ENCODE data around the gene MSI2. TPM values are rescaled to one million over a fixed set of nuclear protein-coding genes. Genes with fewer than 3 reads are reported as not detected.
"Not testable (repeated sequence)": the region's sequence is repeated elsewhere in the genome, so short reads cannot be mapped to it uniquely, and the experiment has no call there.

MSI2 gene
- polyA plus RNA-seq, 12 donors = 24.1 to 40.3 (median 34.1) TPM; not detected in 1

DNA sequence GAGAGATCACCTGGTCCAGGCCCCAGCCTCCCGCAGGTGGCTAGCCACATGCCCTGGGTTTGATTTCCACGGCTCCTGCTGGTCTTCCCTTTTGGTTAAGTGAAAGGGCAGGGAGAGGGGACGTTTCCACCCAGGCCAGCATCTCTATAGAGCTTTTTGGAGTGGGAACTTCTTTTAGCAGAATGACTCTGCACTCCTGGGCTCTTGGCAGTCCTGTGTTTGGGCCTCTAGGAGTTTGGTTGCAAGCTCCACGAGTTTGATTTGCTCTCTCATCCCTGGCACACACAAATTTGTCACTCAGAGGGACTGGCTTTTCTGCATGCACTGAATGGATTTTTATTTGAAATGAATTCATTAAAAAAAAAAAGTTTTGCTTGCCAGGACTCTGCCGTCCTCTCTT lies 32.8 kb downstream of the MSI2 start:
- DNase-seq = no peak

GRCh38 chr17:57289613-57290012 lies 33.3 kb downstream of the MSI2 start:
- DNase-seq = no peak

DNA sequence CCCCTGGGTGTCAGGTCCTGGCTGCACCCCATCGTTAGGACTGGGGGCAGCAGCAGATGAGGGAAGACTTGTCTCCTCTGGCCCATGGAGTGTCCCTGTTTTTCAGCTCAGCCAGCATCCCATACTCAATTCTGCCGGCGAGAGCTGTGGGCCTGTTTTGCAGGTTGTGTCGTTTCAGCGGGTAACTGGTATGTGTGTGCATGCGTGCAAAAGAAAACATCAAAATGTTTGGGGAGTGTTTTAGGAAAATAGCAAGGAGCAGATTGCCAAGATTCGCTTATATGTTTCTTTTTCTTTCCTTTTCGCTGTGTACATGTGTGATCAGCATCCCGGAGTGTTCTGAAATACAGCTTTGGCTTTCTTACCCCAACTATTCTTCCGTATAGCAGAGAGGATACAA lies 34.7 kb downstream of the MSI2 start:
- DNase-seq = no peak

DNA sequence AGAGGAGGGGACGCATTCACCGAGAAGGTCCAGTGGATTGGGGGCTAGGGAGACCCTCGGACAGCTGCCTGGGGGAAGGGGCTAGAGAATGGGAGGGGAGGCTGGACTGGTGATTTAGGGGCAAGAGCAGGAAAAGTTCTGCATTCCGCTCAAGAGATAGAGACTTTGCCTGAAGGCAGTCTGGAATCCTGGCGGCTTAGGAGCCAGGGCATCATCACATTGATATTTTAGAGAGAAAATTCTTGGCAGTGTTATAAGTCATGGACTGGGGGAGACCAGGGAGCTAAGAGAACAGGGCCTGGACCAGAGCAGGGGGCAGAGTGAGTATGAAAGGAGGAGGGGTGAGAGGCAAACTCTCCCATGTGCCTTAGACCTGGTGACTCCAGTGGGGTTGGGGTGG lies 35.8 kb downstream of the MSI2 start:
- no peak for DNase-seq

GRCh38 chr17:57293077-57293476 lies 36.8 kb downstream of the MSI2 start:
- no peak for DNase-seq

DNA sequence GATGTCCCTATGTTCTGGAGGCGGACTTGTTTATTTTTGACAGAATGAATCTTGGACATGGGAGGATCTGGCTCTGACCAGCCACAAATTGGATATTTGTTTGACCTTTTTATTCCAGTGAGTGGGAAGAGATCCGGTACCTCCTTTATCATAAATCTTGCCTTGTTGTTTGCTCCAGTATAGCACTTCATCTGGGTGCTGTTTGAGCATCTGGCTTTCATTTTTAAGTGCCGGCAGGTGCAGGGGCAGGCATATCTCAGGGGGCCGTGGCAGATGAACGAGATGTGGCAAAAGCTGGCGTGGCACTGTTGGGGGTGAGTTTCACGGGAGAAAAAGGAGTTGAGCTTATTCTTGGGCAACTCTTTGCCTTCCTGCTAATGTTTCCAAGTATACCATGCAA lies 37.8 kb downstream of the MSI2 start:
- no peak for DNase-seq

DNA sequence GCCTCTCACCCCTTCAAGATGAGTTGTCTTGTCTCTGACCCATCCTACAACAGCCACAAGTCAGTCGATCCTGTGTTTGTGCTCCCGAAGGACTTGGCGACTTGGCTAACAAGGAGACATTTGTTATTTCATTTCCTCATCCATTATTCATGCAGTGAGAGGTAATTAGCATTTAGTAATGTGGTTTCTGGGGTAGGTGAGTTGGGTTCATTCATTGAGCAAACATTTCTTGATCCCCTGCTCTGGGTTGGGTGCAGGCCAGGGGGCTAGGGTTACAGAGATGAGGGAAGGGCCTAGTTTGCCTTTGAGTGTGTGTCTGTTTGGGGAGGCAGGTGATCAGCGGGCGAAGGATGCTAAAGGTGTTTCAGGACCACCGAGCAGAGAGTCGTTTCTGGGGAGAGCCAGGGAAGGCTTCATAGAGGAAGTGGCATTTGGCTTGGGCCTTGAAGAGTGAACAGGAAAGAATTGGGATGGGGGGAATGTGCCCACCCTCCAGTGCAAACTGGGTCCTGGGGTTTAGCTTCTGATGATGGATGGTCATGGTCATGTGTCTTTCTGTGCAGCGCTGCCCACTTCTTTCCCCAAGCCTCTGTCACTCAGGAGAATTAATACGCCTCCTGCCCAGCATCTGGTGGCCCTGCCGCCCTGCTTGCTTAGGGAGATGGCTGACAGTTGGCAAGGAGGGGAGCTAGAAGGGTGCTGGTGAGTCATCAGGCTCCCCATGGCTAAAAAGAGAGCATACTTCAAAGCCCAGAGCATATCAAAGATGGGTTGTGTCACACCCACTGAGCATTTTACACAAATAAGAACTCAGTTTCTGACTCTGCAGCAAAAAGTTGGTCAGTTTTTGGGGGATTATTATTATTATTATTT lies 38.5 kb downstream of the MSI2 start:
- DNase-seq = no peak

- no peak for DNase-seq
These were observed 39.3 kb downstream of the MSI2 start for GRCh38 chr17:57295526-57296023.

DNA sequence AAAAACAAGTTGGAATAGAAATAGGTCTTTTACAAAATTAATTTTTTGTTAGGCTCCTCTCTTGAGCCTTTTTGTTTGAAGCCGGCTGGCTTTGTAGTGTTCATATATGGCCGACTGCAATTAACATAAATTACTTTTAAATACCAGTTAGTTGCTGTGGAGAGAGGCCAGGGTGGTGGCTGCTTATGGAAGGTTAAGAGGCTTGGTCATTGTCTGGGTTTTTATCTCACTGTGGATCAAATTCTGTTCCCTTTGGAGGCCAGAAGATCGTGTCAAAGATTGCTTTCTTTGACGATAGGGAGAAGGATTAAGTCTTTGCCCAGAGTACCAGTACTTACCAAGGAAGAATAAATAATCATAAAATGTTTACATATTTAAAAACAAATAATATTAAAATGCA lies 39.9 kb downstream of the MSI2 start:
- DNase-seq = no peak

DNA sequence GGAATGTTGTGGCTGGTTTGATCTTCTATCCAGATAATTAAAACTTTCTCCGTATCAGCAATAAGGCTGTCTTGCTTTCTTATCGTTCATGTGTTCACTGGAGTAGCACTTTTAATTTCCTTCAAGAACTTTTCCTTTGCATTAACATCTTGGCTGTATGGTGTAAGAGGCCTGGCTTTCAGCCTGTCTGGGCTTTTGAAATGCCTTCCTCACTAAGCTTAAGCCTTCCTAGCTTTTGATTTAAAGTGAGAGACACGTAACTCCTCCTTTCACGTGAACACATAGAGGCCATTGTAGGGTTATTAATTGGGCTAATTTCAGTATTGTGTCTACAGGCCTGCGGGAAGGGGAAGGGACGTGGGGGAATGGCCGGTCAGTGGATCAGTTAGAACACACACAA lies 42.9 kb downstream of the MSI2 start:
- DNase-seq = no peak

DNA sequence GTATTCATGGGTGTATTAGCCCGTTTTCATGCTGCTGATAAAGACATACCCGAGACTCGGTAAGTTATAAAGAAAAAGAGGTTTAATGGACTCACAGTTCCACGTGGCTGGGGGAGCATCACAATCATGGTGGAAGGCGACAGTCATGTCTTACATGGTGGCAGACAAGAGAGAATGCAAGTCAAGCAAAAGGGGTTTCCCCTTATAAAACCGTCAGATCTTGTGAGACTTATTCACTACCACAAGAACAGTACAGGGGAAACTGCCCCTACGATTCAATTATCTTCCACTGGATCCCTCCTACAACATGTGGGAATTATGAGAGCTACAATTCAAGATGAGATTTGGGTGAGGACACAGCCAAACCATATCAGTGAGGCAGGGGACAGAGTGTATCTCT lies 44.3 kb downstream of the MSI2 start:
- DNase-seq = not testable (repeated sequence)

DNA sequence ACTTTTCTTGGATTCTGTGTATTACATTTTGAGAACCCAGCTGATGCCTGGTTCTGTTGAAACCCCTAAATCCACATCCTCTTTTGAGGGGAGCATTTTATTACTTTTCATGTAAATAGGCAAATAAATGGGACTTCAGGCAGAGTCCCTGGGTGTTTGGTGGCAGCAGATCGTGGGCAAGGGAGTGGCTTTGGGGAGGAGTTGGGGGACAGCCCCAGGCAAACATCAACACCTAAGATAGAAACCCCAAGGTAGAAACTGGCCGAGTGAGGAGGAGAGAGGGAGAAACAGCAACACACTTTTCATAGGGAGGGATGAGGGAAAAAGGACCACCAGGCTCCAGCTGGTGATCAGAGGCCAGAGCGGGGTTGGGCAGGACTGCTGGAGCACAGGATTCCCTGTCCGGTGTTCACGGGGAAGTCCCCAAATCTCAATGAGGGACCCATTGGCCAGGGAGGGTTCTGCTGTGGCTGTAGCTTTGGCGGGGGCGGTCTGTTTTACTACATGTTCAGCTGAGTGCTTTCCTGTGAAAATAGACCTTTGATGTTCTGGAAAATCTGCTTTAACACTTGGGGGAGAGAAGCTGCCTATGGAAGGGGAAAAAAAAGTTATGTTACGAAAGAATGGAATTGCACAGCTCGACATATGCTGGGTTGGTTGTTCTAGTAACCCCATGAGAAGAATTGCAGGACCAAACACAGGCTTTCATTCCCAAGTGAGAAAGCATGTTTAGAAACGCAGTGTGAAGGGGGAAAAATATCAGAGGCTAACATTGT lies 46.6 kb downstream of the MSI2 start:
- DNase-seq = no peak

DNA sequence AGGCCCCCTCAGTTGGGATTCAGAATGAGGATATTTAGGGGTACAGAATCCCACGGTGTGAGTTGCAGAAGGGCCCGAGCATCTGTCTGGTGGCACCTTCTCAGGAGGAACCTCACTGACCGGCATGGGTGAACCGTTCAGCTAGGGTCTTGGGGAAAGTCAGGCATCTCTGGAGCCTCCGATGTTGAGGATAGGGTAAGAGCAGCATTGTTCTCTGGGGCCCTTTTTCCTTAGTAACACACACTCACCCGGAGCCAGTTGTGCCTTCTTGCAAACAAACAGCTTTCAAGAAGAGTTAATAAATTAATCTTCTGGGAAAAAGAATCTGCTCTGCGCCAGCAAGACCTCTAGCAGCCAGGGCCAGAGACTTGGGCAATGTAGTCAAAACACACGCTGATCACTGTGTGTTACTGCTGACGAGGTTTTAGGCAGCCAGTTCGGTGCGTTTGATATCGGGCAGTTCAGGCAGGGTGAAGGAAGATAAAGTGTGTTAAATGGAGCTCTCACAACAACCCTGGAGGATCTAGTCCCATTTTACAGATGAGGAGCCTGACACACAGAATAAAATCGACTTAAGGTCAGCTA lies 48.9 kb downstream of the MSI2 start:
- DNase-seq = no peak

DNA sequence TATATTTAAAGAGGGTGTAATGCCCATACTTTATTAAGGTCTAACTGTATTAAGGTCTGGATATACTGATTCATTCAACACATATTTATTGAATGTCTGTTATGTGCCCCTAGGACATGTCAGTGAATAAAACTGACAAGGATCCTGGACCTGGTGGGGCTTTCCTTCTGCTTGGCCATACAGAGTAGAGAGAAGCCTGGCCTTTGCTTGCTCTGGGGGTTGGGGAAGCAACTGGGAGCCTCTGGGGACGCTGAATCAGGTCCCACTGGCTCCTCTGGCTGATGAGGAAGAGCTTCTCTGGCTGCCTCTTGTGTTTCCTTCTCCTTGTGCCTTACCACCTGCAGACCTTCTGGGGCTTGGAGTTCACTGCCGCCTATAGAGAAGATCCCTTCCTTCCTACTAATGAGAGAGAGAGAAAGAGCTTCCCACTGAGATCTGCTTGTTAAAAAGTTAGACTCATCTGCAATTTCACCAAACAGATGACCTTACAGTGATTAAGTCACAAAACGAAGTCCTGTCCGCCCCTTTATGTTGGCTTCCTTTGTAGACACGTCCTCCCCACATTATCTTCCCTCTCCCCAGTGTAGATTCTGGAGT lies 49.7 kb downstream of the MSI2 start:
- DNase-seq = no peak

DNA sequence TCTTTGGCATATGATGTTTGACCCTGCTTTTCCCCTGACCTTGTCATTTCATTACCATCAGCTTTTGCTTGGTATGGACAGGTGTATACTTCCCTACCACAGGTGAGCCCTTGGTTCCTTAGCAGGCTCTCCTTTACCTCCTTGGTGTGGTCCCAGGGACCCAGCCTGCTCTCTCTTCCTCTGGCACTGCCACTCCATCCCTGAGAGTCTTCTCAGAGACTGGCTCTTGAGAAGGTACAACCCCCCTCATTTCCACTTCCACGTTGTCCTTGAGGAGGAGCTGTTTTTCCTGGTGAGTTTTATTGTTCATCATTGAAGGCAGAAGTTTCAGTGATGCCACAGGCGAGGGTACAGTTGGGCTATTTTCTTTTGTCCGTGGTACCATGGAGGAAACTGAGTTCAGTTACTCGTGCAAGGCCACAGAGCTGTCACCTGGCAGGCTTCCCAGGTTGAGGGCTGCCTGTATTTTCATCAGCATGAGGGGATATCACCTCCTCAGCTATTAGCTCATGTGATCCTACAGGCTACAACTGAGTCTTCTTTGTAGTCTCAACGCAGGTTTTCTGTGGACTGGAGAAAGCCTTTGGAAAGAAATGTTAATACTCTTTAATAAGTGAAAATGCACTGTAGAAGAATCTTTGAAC lies 52.3 kb downstream of the MSI2 start:
- no peak for DNase-seq

DNA sequence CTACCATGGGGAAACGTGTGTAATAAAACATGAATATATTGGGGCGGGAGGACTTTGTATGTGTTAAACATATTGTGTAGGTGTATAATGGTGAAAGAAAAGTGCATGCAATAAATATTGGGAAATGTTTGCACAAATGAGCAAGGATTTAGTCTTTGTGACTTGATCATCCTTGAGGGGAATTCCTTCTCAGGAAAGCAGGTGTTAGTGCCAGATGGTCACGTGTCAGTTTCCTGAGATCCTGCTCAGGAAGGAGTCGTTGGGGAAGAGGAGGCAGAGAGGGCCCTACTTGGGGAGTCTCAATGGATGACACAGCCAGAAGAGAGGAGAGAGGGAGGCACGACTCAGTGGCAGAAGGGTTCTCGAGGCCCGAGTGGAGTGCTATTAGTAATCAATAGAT lies 53.2 kb downstream of the MSI2 start:
- DNase-seq = no peak

DNA sequence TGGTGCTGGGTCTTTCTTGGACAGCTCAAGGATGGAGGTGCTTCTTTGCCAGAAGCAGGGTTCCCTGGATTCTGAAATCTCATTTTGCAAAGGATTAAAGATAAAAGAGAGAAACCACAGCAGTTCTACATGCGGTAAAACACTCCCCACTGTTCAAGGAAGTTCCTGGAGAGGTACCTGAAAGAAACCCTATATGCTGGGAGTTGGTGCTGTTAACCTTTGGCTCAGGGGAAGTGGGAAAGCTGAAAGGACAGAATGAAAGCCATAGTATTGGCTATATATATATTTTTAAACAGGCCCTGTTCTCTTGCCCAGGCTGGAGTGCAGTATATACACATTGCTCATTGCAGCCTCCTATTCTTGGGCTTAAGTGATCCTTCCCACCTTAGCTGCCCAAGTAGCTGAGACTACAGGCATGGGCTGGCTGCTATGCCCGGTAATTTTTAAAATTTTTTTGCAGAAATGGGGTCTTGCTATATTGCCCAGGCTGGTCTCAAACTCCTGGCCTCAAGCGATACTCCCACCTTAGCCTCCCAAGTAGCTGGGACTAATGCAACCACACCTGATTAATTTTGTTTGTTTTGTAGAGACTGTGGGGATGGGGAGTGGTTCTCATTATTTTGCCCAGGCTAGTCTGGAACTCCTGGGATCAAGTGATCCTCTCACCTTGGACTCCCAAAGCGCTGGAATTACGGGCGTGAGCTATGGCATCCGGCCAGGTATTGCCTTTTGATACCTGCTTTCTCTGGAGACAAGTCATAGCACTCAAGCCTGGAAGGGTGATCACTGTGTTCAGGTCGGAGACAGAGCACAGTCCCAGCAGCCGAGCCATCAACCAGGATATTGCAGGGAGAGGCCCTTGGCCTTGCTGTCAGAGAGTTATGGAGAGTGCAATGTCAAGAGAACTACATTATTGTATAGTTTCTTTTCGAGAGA lies 55.2 kb downstream of the MSI2 start:
- no peak for DNase-seq

DNA sequence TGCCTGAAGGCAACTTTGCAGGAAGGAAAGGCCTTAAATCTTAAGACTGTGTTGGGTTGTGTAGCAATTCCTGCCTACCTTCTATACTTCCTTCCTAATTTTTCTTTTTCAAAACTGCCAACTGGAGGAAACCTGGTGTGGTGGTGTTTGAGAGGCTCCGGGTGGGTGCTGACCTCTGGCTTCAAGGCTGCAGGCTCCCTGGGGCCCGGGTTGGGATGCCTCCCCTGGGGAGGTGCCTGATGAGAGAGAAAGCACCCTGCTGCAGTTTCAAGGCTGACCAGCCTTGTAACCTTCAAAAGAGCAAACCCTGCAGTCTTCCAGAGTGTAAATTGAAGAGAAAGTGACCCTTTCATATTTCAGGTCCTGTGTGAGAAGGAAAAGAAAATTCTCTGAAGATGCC lies 55.9 kb downstream of the MSI2 start:
- DNase-seq = no peak

GRCh38 chr17:57313097-57313835 lies 56.9 kb downstream of the MSI2 start:
- no peak for DNase-seq

Data from muscle of arm (tissue), 12 donors.